HG03196 (cell line): Measurements from ENCODE around the gene HOXC13.

Source experiments
- ATAC-seq: cut with Tn5 transposase; IDR thresholded peaks from one replicate; pipeline ENCODE4 v1.9.1; 2021; ENCODE audit not compliant: unreplicated experiment

The HOXC13 gene

DNA sequence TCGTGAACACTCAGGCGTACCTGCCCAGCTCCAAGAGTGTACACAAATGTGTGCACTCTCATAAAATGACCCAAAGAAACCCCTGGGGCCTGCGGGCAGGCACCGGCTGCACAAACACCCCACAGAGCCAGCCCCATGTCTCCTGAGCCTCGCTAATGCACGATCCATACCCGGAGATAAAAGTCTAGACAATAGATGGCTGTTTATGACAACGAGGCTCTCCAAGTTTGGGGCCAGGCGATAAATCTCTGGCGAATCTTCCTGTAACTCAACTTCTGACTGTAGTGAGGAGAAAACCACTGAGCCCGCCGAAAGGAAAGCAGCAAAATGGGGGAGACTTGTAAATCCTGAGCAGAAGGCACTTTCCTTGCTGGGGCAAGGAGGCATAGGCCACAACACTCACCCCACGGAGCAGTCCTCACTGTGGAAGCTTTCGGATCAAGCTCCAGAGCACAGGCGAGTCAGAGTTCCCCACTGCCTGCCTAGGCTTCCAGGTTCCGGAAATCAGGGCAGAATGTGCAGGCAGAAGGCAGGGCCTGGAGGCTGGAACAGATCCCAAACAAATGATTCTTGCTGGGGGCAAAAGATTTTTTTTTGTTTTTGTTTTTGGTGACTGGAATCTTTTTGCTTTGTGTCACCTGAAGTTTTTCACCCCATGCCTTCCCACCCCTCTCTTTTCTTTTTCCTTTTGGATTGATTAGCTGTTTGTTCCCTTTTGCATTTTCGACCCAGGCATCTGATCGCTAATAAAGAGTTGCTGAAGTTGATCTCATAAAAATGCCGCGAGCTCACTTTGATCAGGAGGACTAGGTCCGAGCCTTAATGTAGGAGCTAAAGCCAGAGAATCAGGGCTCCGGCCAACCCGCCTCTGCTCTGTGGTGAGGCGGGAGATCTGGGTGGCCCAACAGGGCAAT, 29.8 kb downstream of the HOXC13 start:
- no peak for ATAC-seq

DNA sequence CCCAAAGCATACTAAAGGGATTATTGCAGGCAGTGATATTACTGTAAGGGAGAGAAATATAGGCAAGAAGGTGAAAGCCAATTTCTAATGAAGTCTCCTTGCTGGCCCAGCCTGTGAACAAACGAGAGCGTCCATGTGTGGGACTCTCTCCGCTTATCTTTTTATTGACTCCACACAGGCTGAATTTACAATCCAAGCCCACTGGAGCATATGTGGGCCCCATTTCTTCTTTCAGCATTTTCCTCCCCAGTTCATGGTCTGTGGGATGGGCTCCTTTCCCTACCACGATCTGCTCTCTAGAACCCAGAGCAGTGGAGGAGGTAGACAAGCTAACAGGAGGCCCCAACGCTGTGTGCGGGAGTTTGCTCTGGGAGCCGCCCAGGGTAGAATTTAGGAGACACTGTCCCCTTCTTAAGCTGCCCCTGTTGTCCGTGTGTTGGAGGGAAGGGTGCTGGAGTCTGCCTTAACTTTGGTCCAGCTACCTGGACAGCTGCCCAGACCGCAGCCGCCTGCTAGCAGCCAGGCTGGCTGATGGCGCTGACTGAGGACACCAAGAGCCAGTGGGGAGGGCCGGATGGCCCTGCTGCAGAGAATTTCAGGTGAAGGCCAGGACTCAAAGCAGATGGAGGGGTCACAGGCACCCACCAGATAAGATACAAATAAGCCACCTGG, 31.1 kb downstream of the HOXC13 start:
- ATAC-seq: no peak

DNA sequence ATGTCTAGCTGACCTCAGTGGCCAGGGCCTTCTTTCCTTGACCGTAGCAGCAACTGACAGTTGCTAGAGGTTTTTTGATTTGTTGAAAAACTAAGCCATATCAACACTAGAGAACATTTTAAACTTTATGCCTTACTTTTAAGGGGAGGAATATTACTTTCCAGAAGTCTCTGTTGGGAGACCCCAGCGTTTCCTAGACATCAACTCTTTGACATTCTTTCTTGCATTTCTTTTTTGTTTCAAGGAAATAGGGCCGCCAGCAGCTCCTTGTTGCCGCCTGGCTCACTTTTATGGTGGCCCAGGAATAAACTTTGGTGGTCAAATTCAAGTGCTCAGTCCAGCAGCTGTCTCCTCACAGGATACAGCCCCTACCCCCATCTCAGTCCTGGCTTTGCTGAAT, 31.8 kb downstream of the HOXC13 start:
- ATAC-seq: no peak

DNA sequence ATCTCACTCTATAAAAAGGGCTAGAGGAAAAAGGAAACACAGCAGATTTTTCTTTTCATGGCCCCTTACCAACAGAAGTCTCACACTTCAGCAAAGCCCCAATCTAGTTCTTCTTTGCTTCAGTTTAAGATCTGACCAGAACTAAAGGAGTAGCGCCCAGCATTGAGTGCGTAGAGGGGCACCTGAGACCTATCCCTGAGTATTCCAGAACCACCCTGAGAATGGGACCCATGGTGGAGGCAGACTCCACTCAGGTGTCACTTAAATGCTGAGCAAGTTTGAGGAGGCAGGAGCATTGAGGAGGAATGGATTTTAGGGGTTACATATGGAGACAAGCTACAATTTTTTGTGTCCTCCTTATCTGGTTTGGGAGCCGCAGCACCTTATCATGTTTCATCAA, 32.5 kb downstream of the HOXC13 start:
- no peak for ATAC-seq

DNA sequence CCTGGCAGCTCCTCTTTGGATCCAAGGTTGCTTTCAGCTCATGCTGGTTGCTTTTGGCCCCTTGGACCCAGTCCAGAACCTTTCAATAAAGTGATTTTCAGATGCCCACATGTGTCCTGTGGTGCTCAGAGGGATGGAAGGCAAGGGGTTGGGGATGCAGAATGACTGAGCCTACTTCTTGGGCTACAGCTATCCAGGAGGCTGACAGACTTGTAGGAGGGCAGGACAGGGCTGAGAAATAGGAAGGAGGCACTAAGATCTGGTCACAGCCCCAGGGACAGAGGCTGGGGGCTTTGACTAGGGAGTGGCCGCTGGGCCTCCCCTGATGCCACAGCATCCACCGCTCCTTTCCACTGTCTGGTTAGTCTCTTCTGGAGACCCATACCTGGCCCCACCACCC, 33.1 kb downstream of the HOXC13 start:
- ATAC-seq: no peak

DNA sequence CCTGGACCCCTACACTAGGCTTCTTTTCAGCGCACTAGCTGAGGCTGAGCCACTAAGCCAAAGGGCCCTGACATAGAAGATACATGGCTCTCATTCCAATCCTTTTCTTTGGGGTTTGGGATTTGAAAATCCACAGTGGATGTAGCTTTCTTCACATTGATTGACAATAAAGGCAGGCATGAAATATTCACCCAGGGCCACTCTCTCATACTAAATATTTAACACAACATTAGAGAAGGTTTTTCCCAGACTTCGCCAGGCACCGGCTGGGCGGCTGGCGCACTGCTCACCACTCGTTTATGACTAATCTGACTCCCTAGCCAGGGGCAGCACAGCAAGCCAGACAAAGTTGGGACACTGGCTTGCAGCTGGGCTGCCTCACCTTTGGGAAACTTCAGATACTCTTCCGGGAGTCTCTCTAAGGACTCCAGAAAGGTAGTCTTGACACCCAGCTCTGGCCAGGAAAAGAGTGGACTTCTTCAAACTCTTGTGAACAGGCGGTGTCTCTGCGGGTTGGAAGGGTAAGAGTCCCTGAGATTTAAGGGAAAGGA, 33.6 kb downstream of the HOXC13 start:
- no peak for ATAC-seq

DNA sequence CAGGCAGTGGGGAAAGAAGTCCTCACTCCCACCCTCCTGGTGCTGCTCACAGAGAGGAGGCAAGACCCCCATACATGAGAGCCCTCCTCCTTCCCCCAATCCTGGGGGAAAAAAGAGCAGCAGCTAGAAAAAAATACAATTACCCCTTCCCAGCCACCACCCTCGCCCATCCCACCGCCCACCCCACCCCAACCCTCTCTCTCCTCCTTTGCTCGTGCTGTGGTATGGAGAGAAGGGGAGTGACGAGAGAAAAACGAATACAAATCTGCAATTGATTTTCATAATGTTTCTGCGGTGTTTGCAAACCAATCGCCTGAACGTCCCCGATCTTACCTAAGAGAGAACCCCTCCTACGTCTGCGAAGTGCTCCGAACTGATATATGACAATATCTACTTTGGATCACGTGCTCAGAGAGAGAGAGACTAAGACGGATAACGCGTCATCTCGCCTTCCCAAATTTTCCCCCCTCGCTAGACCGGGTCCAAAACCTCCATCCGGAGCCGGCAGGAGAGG, 34.1 kb downstream of the HOXC13 start, which contains the start of gene HOXC11:
HOXC11 (plus strand) TSS at position 405 of the 514 bp plus-strand sequence. CDS start 116 bp downstream, outside the sequence.
- no peak for ATAC-seq

DNA sequence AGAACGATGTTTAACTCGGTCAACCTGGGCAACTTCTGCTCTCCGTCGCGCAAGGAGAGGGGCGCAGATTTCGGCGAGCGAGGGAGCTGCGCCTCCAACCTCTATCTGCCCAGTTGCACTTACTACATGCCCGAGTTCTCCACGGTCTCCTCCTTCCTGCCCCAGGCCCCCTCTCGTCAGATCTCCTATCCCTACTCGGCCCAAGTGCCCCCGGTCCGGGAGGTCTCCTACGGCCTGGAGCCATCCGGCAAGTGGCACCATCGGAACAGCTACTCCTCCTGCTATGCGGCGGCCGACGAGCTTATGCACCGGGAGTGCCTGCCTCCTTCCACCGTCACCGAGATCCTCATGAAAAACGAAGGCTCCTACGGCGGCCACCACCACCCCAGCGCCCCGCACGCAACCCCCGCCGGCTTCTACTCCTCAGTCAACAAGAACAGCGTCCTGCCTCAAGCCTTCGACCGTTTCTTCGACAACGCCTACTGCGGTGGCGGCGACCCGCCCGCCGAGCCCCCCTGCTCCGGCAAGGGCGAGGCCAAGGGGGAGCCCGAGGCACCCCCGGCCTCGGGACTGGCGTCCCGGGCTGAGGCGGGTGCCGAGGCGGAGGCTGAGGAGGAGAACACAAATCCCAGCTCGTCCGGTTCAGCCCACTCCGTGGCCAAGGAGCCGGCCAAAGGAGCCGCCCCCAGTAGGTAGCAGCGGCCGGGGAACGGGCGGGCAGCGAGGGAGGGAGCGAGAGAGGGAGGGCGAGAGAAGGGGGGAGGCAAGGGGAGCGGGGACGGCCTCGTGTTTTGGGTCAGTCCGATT, 34.8 kb downstream of the HOXC13 start:
- ATAC-seq: no peak

DNA sequence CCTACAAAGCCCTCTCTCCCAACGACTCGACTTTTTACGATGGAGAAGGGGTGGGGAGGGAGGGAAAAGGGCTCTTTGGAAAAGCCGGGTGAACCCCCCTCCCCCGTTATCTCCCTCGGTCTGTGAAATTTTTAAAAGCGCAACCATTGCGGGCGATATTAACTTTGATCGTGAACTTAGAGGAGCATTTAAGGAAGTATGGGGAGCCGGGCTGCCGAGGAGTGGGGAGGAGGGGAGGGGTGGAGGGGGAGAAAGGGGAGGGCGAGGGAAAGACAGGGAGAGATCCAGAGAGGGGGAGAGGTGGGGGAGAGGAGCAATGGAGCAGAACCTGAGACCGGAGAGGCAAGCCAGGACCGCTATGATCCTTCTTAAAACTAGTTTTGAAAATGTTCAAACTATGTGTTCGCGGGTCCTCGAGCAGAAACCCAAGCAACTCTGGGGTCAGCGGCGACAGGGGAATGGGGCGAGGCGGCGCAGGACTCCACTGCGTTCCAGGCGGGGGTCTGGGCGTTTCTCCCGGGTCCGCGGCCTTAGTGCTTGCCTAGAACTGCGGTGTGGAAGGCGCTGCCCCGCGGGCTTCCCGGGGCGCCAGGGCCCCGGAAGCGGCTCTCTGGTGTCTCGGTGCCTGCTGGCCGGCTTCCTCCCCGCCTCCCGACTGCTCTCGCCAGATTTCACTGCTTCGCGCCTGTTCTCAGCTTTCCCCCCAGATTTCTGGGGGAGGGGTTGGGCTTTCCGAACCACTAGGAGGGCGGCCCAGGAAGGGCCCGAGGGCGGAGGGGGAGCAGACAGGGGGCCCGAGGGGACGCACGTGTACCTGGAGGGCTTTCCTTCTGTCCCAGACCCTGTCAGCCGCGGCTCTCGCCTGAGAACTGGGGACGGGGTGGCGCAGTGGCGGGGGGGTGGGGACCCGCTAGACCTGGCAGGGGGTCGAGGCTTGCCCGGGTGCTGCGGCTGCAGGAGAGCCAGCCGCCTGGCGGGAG, 35.7 kb downstream of the HOXC13 start, which contains the start of gene HOTAIR:
HOTAIR (minus strand) TSS at position 871 of the 980 bp plus-strand sequence.
- ATAC-seq: no peak

DNA sequence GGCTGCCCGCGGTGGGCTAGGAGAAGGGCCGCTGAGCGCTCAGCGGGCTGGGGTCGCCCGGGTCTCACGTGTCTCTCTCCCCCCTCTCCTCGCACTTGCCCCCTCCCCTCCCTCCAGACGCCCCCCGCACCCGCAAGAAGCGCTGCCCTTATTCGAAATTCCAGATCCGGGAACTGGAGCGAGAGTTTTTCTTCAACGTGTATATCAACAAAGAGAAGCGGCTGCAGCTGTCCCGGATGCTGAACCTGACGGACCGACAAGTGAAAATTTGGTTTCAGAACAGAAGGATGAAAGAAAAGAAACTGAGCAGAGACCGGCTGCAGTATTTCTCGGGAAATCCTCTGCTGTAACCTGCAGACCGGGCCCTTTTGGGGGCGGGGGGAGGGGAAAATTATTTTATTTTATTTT, 36.4 kb downstream of the HOXC13 start:
- ATAC-seq: no peak

DNA sequence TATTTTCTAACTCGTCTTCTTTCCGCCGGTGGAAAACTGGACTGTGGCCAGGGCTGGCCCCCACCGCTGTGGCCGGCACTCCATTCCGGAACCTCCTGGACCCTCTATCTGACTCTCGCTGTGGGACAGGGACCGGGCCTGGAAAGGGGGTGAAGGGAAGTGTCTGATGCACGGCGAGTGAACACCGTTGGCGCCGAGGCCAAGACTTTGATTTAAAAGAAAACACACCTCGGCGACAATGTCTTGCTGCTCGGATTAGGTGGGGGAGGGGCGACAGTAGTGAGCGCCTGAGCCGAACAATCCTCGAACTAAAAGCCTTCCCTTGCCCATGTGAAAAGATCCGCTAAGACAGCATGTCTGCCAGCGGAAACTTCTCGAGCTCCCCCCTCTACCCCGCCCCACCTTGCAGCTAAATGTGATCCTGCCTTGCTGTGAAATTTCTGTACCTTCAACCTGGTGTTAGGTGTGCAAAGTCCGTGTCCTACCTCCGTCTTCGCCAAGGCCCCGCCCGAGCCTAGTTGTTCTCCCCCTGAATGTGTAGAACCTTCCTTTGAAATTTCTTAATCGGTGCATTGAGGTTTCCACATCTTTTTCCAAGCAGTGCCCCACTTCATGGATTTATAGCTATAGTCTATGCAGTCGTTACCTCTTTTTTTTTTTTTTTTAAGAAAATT, 37.0 kb downstream of the HOXC13 start:
- ATAC-seq: no peak

DNA sequence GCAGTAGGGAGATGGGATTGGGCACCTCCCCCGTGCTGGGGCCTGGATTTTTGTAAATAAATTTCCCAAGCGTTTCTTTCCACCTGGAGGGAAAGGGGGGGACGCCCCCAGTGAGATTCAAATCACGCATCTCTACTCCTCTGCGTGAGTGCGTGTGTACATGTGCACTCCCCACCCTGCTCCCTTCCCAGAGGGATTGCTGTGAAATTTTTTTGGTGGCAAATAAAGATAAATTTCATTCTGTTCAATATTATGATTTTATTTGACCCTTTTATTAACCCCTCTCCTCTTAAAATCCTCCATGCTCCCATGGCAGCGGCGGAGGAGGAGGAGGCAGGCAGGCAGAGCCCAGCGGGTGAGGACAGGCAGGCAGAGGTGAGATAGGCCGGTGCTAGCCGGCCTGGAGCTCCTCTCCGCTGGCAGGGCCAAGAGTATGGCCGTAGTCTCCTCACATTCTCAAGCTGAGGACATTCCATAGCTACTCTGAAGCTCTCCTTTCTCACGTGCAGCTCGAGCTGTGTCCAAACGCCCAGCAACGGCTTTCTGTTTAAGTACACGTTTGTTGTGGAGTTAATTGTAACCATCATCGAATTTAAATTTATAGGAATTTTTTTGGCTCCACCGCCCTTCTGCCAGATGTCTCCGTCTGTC, 37.7 kb downstream of the HOXC13 start:
- ATAC-seq: no peak

DNA sequence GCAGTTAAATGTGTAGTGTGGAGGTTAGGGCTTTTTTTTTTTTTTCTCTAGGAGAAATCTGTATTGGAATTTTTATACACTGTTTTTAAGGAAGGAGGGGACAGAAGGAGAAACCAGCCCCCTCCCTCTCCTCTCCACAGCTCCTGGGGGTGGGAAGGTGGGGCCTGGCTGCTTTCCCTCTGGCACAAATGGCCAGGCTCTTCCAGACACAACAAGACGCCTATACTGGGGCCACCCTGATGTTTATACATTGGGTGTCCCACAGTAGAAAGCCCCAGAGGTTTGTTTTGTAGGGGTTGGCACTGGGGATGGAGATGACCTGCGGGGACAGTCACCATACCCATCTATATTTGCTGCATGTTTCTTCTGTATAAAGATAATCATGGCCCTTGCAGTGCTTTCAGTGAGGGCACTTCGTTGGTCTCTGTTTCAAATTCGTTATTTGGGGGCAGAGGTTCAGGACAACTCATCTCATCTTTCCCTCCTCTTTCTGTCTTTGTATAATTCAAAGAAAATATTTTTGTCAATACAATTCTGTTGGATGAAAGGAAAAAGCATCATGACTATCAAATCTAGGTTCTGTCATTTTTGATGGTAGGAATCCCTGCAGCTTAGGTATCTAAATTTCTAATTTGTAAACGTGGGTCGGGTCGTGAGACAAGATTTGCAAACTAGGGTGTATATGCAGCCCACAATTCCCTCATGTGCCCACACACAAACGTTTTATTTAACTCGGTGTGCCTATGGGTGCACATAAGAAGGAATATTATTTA, 38.4 kb downstream of the HOXC13 start:
- no peak for ATAC-seq

DNA sequence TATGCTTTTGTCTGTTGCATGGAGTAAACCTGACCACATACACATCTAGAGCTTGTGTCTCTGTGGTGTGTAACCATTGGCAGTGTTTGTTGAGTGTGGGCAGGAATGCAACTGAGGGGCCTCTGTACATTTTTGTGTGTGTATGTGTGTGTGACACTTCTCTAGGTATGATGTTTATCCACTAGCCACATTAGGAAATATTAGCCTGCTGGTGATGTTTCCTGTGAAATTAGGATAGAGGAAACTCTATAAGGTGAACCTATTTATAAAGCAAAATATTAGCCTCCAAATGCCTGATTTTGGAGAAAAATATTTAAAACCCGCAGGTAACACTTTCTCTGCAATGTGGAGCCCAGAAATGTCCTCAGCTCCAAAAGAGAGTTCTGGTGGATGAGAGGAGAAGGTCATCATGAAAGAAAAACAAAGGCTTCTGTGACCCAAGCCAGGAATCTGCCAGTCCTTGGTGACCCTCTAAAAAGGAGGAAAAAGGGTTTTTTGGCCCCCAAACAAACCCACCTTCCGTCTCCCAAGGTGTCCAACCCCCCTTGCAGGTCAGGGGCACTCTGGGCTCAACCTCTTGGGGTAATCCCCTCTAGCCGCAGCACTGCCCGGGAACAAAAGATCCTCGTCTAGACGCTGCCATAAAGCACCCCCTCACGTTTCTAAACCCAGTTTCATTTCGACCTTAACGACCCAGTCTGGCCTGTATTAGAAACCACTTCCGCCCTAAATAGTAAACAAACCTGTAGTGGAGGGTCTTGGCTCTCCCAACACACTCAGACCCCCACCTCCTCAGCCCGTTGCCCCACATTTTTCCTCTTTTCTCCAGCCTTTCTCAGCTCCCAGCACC, 39.2 kb downstream of the HOXC13 start:
- no peak for ATAC-seq

DNA sequence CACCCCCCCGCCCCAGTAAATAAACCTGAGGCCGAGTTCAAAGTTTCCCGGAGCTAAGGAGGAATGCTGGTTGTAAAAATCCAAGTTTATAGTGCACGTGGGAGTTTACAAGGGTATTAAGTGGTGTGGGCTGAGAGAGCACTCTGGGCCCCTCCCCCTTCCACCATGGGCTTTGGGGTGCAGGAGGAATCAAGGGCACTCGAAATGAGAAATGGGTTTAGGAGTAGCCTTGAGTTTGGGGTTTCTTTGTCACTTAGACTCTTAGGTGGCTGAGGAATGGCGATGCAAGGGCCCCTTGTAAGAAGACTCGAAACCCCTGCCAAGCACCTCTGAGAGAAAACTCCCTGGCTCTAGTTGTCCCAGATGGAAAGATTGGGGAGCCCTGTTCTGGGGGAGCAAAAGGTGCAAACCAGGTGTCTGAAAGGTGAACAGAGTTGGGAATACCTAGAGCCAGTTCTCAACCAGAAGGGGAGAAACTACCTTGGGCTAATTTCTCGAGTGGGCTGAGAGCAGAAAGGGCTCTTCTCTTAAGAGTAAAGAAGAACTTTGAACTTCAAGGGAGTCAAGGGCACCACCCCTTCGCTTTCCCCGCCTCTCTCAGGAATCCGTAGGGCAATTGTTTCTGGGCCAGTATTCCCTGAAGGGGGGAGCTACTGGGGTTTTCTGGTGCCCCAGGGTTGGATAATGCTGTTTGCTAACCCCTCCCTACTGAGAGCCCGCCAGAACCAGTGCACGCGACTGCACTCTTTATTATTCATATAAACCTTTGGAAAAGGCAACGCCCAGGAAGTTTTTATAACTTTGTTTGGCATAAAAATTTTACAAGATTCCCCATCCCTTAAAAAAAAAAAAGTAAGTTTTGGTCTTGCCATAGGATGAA, 40.1 kb downstream of the HOXC13 start:
- no peak for ATAC-seq
